BJ (cell line): ENCODE measurements around the gene TMEM116. TPM values are rescaled to one million over a fixed set of nuclear protein-coding genes. Genes with fewer than 3 reads are reported as not detected.

ENCODE experiments used
- CTCF ChIA-PET: fragments of 350-600 bp; formaldehyde crosslinking; extraction: SDS; loops from one replicate; lab custom pipeline; 2021; ENCODE audit warnings: antibody characterized with exemption, inconsistent platforms; lab: Yijun Ruan, JAX
- POLR2A ChIA-PET: fragments of 300-600 bp; sonication (Branson Sonifier 250); formaldehyde crosslinking; extraction: SDS; loops from one replicate; lab custom pipeline; 2021; ENCODE audit warnings: antibody characterized with exemption; lab: Charles Lee
- DNase-seq: peaks from one replicate; pipeline ENCODE4 v3.0.0-alpha.2; 2011; ENCODE audit warnings: low read depth
- H3K27me3 ChIP-seq: 2 replicates; pipeline ENCODE4 v1.6.0; 2011; ENCODE audit warnings: low read length; ENCODE audit not compliant: control insufficient read depth, insufficient read depth
- H3K36me3 ChIP-seq: 2 replicates; pipeline ENCODE4 v1.5.1; 2011; ENCODE audit warnings: low read length; ENCODE audit not compliant: control insufficient read depth, insufficient read depth
- H3K4me3 ChIP-seq: 2 replicates; pipeline ENCODE4 v1.5.1; 2011; ENCODE audit warnings: low read depth, mild to moderate bottlenecking, control low read depth, low read length
- polyA plus RNA-seq: library from polyadenylated mRNA; depleted of rRNA; stranded (reverse); fragments of >200 nt; gene quantifications from 2 replicates; pipeline ENCODE4 v1.2.3, GENCODE V29; 2011
- TF ChIP-seq, protein P1 (sequence below): IDR thresholded peaks from 2 replicates; pipeline ENCODE4 v1.5.1; 2011; ENCODE audit warnings: low read depth, mild to moderate bottlenecking, control low read depth, inconsistent platforms, low read length, moderate library complexity; ENCODE audit not compliant: insufficient read depth

Gene TMEM116
- polyA plus RNA-seq, 1 experiment = 16.6 TPM

DNA sequence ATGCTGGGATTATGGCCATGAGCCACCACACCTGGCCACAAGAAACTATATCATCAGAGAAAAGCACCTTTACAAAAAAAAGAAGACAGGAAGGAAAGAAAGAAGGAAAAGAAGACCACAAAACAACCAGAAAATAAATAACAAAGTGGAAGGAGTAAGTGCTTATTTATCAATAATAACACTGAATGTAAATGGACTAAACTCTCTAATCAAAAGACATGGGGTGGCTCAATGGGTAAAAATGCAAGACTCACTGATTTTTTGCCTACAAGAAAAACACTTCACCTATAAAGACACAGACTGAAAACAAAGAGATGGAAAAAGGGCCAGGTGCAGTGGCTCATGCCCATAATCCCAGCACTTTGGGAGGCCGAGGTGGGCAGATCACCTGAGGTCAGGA lies 105.2 kb downstream of the TMEM116 start:
- no peaks in the 10 kb centered on the region for H3K36me3 ChIP-seq
- ChIA-PET POLR2A (no interaction called here), CTCF (no interaction called here)
- no peaks in the 10 kb centered on the region for H3K27me3 ChIP-seq
- TF ChIP-seq, protein P1, sequence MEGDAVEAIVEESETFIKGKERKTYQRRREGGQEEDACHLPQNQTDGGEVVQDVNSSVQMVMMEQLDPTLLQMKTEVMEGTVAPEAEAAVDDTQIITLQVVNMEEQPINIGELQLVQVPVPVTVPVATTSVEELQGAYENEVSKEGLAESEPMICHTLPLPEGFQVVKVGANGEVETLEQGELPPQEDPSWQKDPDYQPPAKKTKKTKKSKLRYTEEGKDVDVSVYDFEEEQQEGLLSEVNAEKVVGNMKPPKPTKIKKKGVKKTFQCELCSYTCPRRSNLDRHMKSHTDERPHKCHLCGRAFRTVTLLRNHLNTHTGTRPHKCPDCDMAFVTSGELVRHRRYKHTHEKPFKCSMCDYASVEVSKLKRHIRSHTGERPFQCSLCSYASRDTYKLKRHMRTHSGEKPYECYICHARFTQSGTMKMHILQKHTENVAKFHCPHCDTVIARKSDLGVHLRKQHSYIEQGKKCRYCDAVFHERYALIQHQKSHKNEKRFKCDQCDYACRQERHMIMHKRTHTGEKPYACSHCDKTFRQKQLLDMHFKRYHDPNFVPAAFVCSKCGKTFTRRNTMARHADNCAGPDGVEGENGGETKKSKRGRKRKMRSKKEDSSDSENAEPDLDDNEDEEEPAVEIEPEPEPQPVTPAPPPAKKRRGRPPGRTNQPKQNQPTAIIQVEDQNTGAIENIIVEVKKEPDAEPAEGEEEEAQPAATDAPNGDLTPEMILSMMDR = no peak
- DNase-seq = no peak
- H3K4me3 ChIP-seq = no peak overlapping the region

DNA sequence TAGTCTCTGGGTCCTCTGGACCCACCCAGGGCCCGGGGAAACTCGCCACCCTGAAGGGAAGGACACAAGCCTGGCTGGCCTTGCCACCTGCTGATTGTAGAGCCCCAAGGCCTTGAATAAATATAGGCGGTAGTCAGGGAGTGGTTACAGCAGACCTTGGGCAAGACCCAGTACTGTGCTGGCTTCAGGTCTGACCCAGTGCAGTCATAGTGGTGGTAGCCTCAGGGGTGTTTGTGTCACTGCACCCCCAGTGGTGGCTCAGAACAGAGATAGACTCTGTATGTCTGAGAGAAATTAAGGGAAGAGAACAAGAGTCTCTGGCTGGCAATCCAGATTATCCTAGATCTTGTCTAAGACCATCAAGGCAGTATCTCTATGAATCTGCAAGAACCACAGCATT lies 107.5 kb downstream of the TMEM116 start:
- CTCF ChIA-PET = interaction anchor here (1.1 kb wide), 1 partner anchor 16 kb away, joined by 3 read pairs; no protein-coding TSS in a partner anchor
- H3K36me3 ChIP-seq = no peaks in the 10 kb centered on the region
- no peak for DNase-seq
- POLR2A ChIA-PET = no interaction called here
- TF ChIP-seq, protein P1 = no peak
- no peaks in the 10 kb centered on the region for H3K27me3 ChIP-seq
- no peak overlapping the region for H3K4me3 ChIP-seq

DNA sequence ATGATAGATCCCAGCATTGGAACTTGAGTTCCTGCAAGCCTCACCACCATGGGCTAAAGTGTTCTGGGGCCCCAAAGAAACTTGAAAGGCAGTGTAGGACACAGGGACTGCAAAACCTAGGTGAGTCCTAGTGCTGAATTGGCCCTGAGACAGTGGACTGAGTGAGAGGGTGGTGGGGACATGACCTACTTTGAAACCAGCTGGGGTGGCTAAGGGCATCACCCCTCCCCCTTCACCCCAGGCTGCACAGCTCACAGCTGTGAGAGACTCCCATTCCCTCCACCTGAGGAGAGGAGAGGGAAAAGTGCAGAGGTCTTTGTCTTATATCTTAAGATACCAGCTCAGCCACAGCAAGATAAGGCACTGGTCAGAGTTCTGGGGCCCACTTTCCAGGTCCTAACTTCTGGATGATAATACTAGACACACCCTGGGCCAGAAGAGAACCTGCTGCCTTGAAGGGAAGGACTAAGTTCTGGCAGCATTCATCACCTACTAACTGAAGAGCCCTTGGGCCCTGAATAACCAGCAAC lies 108.5 kb downstream of the TMEM116 start:
- Histone ChIP-seq H3K36me3 (no peaks in the 10 kb centered on the region), H3K4me3 (no peak overlapping the region), H3K27me3 (no peaks in the 10 kb centered on the region)
- POLR2A ChIA-PET = no interaction called here
- DNase-seq = no peak
- CTCF ChIA-PET = interaction anchor here (1.1 kb wide), 1 partner anchor 15 kb away, joined by 3 read pairs; no protein-coding TSS in a partner anchor
- TF ChIP-seq, protein P1 = no peak

DNA sequence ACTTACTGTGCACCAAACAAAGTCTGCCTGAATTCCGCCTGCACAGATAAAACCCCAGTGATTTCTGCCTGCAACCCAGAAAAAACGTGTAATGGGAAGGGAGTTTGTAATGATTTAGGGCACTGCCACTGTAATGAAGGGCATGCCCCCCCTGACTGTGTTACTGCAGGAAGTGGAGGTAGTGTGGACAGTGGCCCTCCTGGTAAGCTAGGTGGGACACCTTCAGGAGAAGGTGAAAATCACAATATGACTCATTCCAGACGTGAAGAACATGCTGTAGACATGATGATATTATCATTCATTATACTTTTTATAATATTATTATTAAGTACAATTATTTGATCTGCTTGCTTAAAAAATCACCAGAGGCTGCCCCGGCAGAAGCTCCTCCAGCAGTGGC lies 111.8 kb downstream of the TMEM116 start:
- no peak for DNase-seq
- POLR2A ChIA-PET = no interaction called here
- CTCF ChIA-PET = no interaction called here
- no peak overlapping the region for H3K4me3 ChIP-seq
- TF ChIP-seq, protein P1 = no peak
- H3K36me3 ChIP-seq = no peaks in the 10 kb centered on the region
- H3K27me3 ChIP-seq = no peaks in the 10 kb centered on the region

DNA sequence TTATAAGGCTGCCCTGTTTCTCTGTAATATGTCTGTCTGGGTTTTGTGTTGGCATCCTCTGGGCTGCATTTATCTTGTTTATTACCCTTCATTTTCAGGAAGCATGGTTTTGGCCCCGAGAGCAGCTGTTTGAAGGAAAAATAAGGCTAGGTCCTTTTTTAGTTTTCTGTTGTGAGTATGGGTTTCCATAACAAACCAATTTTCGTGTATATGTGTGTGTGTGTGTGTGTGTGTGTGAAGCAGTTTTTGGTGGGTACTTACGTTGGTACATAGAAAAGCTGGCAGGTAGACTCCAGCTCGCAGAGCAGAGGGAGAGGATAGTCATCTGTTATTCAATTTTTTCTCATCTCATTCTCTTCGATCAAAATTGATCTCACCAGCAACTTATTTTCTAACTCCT lies 118.4 kb downstream of the TMEM116 start:
- CTCF ChIA-PET = interaction anchor here (1.1 kb wide), 1 partner anchor 19 kb away, joined by 3 read pairs; no protein-coding TSS in a partner anchor
- POLR2A ChIA-PET = no interaction called here

More for the DNA sequence above, 118.4 kb downstream of the TMEM116 start:
- Histone ChIP-seq H3K36me3 (peaks cover 3% of the 10 kb centered on the region), H3K4me3 (no peak overlapping the region), H3K27me3 (no peaks in the 10 kb centered on the region)
- TF ChIP-seq, protein P1 = no peak
- DNase-seq = no peak
